Right cardiac atrium (tissue), 5 donors: ENCODE data around the gene PPFIA4. TPM values are rescaled to one million over a fixed set of nuclear protein-coding genes. Genes with fewer than 3 reads are reported as not detected.
"Not testable (repeated sequence)": the region's sequence is repeated elsewhere in the genome, so short reads cannot be mapped to it uniquely, and the experiment has no call there.

Experiments used
- ATAC-seq, 2 donors: fragments of 200-7000 bp; cut with Tn5 transposase; one replicate each; pipeline versions ENCODE4 v1.8.0 to v1.9.1; 2020; ENCODE audit warnings: moderate library complexity in 2 of 2, mild to moderate bottlenecking in 1 of 2
- DNase-seq, 3 donors: peaks; one replicate each; pipeline ENCODE4 v3.0.0-alpha.2; 2020
- H3K27ac ChIP-seq: one replicate; pipeline ENCODE4 v1.5.1; 2013; ENCODE audit warnings: mild to moderate bottlenecking, low read length, control low read depth, moderate library complexity
- H3K27me3 ChIP-seq: one replicate; pipeline ENCODE4 v1.6.1; 2013; ENCODE audit not compliant: control insufficient read depth, insufficient read depth
- H3K4me1 ChIP-seq: one replicate; pipeline ENCODE4 v1.6.1; 2013; ENCODE audit warnings: low read length; ENCODE audit not compliant: control insufficient read depth, insufficient read depth
- H3K4me3 ChIP-seq: one replicate; pipeline ENCODE4 v1.5.1; 2013; ENCODE audit warnings: low read length, control low read depth
- H3K9me3 ChIP-seq: one replicate; pipeline ENCODE4 v1.6.1; 2013; ENCODE audit warnings: low read length; ENCODE audit not compliant: control insufficient read depth
- WGBS: extraction: QIAGEN DNeasy Blood & Tissue Kit; methylation state at CpG from one replicate; pipeline ENCODE4 v1.1.7; 2013; 5-methylcytosine and 5-hydroxymethylcytosine counted together
- intact Hi-C, 4 donors: fragments of 100-400 bp; cut with DNase I; formaldehyde crosslinking; loops; one replicate each; pipeline versions ENCODE4 v1.11.0 to v1.14.0; 2022 to 2023
- polyA plus RNA-seq: library from polyadenylated mRNA; stranded (reverse); fragments of 200-250 nt; gene quantifications from one replicate; pipeline ENCODE4 v1.2.3, GENCODE V29; 2013
- total RNA-seq, 4 donors: library from RNA; stranded (reverse); fragmentation: NEBNext Ultra II Directional; extraction: Animal tissue kit (Norgen Biotek cat#: 25700); gene quantifications; one replicate each; pipeline ENCODE4 v1.2.1, GENCODE V29; 2021
- donor health status: healthy with polysubstance abuse.
- donor health status: DM: no; HTN: yes; CAD: no.
- donor health status: DM: no; HTN: no; CAD: no.
- donor health status: DM: no; HTN: yes; CAD: no; lungs with severe emphysema.
- donor health status: DM: yes; HTN: yes; CAD: no.

The PPFIA4 gene
- total and polyA plus RNA-seq, 5 donors = 14.0 to 50.3 (median 29.3) TPM

- 74% methylated on average over 6 of the region's 6 CpGs for WGBS
- DNase-seq (no peak), ATAC-seq (no peak)
- H3K27me3 ChIP-seq = no peaks in the 10 kb centered on the region
- no peak overlapping the region for H3K4me3 ChIP-seq
- H3K9me3 ChIP-seq = no peaks in the 10 kb centered on the region
- no peak overlapping the region for H3K27ac ChIP-seq
- no peaks in the 10 kb centered on the region for H3K4me1 ChIP-seq
- intact Hi-C loops = no loop called here
Measured at GRCh38 chr1:203017692-203018091, 8.6 kb upstream of the PPFIA4 start.

- ATAC-seq, H3K27ac ChIP-seq, H3K9me3 ChIP-seq, H3K27me3 ChIP-seq, H3K4me3 ChIP-seq, intact Hi-C loops, H3K4me1 ChIP-seq, DNase-seq: not testable (repeated sequence)
- WGBS = 92% methylated on average over 5 of the region's 10 CpGs
Measured at GRCh38 chr1:203022855-203023254, 3.4 kb upstream of the PPFIA4 start.

DNA sequence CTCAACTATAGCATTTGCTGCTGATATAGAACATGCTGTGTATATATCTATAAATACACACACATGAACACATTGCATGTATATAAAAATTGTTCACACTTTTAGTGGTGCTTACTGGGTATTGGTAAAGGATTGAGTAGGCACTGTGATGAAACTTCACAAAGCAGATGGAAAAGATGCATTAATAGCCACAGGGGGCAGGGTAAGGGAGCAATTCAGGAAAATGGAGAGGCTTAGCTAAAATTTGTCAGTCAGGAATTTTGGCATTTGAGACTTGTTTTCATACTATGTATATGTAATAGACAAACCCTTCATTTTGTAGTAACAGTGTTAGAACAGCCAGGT lies 633 bp upstream of the PPFIA4 start:
- no peak overlapping the region for H3K4me3 ChIP-seq
- intact Hi-C loops = no loop called here

GRCh38 chr1:203026666-203027663 lies 674 bp downstream of the PPFIA4 start:
- 9% methylated on average over 46 of the region's 46 CpGs for WGBS
- DNase-seq = peak in 1 of 3 donors; percentile 77
- intact Hi-C loops = no loop called here
- peak overlapping the region; percentile 84 for H3K27ac ChIP-seq
- peak; percentile 9 to 35 for ATAC-seq
- H3K9me3 ChIP-seq = no peaks in the 10 kb centered on the region
- peaks cover 2% of the 10 kb centered on the region for H3K4me1 ChIP-seq
- H3K27me3 ChIP-seq = no peaks in the 10 kb centered on the region
- peak overlapping the region; percentile 64 for H3K4me3 ChIP-seq

More for the DNA sequence above, 633 bp upstream of the PPFIA4 start:
- no peak for DNase-seq
- Histone ChIP-seq H3K9me3 (no peaks in the 10 kb centered on the region), H3K27ac (peak overlapping the region; percentile 46), H3K4me1 (peaks cover 2% of the 10 kb centered on the region), H3K27me3 (no peaks in the 10 kb centered on the region)
- ATAC-seq = no peak

DNA sequence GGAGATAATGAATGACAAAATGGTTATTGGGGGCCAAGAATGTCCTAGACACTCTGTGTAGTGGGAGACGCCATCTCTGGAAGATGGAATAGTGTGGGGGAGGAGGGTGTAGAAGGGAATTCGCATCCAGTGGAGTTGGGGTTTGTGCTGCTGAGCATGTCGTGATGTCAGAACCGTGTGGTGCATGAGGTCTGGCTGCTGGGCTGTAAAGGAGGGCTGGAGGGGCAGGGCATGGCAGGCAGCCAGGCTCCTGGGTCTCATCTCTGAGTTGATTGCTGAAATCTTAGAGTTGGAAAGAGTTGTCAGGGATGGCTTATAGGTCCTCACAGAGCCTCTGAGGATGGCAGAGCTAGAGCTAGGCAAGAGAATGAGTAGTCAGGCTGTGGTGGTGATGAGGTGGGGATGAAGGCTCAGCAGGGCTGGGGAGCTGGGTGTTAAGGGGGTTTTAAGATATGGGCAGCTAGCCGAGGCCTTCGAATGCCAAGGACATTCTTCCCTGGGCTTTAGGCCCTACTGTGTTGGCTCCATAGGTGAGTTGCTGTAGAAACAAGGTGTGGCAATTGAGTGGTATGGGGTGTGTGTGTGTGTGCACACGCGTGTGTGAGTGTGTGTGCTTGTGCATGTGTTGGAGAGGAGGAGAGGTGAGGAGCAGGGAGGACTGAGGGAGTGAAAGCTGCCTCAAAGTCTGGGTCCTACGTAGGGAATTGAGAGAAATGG lies 1.9 kb downstream of the PPFIA4 start:
- Histone ChIP-seq H3K4me3 (no peak overlapping the region), H3K27ac (peak overlapping the region; percentile 84), H3K4me1 (peaks cover 2% of the 10 kb centered on the region), H3K9me3 (no peaks in the 10 kb centered on the region), H3K27me3 (no peaks in the 10 kb centered on the region)
- WGBS = 55% methylated on average over 9 of the region's 9 CpGs
- no peak for DNase-seq
- intact Hi-C loops = no loop called here
- no peak for ATAC-seq

DNA sequence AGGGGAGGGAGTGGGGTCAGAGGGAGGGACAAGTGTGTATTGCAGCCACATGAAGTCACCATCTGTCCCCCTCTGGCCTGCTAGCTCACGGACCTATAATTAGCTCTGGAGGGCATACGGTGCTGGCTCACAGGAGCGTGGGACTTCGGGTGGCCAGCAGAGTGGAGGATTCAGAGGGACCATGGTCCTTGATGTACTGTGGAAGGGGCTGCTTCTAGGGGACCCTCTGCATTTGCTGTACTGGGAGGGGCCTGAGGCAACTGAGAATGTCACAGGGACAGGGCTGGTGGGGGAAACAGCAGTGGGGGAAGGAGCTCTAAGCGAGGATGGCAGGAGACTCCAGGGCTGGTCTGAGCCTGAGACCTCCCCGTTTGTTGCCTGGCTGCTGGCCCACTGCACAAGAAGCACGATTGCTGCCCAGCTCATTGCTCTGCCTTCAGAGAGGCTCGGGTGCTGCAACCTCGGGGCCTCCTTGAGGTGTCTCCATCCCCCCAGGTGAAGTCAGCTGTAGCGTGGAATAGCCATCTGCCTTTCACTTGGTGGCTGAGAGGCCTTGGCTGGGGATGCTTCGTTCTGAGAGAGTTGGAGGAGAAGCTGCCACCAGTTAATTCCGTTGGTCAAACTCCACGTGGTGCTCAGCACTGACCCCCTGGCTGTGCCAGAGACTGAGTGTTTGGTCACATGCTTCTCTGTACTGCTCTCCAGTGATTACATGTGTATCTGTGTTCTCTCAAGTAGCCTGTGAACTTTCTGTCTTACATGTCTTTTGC lies 2.7 kb downstream of the PPFIA4 start:
- WGBS = 40% methylated on average over 13 of the region's 13 CpGs
- H3K27ac ChIP-seq = peak overlapping the region; percentile 84
- no peak overlapping the region for H3K4me3 ChIP-seq
- peaks cover 2% of the 10 kb centered on the region for H3K4me1 ChIP-seq
- no peaks in the 10 kb centered on the region for H3K9me3 ChIP-seq
- ATAC-seq (peak; percentile 36 to 53), DNase-seq (peak in 1 of 3 donors; percentile 65)
- H3K27me3 ChIP-seq = no peaks in the 10 kb centered on the region
- intact Hi-C loops = no loop called here

DNA sequence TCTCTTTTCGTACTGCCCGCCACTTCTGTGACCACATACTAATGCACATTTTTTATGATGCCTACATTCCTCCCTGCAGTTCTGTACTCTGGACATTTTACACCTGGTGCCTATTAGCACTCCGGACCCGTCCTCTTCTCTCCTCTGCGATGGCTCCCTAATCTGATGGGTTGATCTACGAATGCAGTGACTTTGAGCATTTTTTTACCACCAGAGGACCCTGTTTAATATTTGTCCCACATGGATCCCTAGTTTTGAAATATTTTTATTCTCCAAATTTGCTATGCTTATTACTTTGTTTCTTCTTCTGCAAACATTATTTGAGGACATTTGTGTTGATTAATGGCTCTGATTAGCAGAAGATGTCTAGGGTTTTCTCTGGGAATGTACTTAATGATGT lies 5.2 kb downstream of the PPFIA4 start:
- DNase-seq = no peak
- Histone ChIP-seq H3K4me1 (no peaks in the 10 kb centered on the region), H3K4me3 (no peak overlapping the region), H3K9me3 (no peaks in the 10 kb centered on the region), H3K27ac (no peak overlapping the region), H3K27me3 (no peaks in the 10 kb centered on the region)
- no peak for ATAC-seq
- intact Hi-C loops = no loop called here
- 81% methylated on average over 6 of the region's 6 CpGs for WGBS

GRCh38 chr1:203033287-203033686 lies 7.0 kb downstream of the PPFIA4 start:
- 84% methylated on average over 2 of the region's 2 CpGs for WGBS
- Histone ChIP-seq H3K9me3 (no peaks in the 10 kb centered on the region), H3K4me3 (no peak overlapping the region), H3K4me1 (peaks cover 7% of the 10 kb centered on the region), H3K27ac (no peak overlapping the region), H3K27me3 (no peaks in the 10 kb centered on the region)
- DNase-seq = no peak
- no peak for ATAC-seq
- intact Hi-C loops = no loop called here

DNA sequence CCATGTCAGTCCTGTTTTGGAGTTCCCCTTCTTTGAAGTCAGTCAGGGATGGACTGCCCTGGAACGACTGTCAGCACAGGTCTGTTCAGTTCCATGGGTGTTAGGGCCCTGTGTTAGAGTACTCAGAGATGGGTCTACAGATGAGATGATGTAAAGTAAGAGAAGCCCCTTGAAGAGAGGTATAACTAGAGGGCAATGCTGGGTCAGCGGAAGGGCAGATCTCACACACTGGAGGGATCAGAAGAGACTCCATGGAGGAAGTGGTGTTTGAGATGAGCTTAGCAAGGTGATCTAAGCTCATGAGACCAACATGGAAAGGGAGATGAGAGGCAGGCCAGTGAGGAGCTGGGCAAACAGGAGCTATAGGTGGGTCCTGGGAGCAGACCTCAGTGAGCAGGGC lies 7.6 kb downstream of the PPFIA4 start:
- ATAC-seq = no peak
- Histone ChIP-seq H3K27me3 (no peaks in the 10 kb centered on the region), H3K9me3 (no peaks in the 10 kb centered on the region), H3K4me3 (no peak overlapping the region), H3K4me1 (peaks cover 7% of the 10 kb centered on the region), H3K27ac (no peak overlapping the region)
- DNase-seq = no peak
- intact Hi-C loops = no loop called here
- 86% methylated on average over 2 of the region's 2 CpGs for WGBS

GRCh38 chr1:203034422-203035110 lies 8.3 kb downstream of the PPFIA4 start:
- ATAC-seq (no peak), DNase-seq (no peak)
- intact Hi-C loops = loop anchor here in 1 of 4 donors (5.0 kb wide), 1 partner anchor 138 kb away; no protein-coding TSS in a partner anchor
- H3K27ac ChIP-seq = no peak overlapping the region
- no peaks in the 10 kb centered on the region for H3K9me3 ChIP-seq
- peaks cover 7% of the 10 kb centered on the region for H3K4me1 ChIP-seq
- H3K27me3 ChIP-seq = no peaks in the 10 kb centered on the region
- 82% methylated on average over 10 of the region's 10 CpGs for WGBS
- no peak overlapping the region for H3K4me3 ChIP-seq
